ENCODE measurements around the gene CRYBG2. TPM values are rescaled to one million over a fixed set of nuclear protein-coding genes. Genes with fewer than 3 reads are reported as not detected.

CRYBG2 gene
- total and polyA plus RNA-seq, 2 of the 13 experiments (the other 11 are each of a cell fraction or from before 2014, with no cell fraction given) = 1.3 to 2.9 TPM

DNA sequence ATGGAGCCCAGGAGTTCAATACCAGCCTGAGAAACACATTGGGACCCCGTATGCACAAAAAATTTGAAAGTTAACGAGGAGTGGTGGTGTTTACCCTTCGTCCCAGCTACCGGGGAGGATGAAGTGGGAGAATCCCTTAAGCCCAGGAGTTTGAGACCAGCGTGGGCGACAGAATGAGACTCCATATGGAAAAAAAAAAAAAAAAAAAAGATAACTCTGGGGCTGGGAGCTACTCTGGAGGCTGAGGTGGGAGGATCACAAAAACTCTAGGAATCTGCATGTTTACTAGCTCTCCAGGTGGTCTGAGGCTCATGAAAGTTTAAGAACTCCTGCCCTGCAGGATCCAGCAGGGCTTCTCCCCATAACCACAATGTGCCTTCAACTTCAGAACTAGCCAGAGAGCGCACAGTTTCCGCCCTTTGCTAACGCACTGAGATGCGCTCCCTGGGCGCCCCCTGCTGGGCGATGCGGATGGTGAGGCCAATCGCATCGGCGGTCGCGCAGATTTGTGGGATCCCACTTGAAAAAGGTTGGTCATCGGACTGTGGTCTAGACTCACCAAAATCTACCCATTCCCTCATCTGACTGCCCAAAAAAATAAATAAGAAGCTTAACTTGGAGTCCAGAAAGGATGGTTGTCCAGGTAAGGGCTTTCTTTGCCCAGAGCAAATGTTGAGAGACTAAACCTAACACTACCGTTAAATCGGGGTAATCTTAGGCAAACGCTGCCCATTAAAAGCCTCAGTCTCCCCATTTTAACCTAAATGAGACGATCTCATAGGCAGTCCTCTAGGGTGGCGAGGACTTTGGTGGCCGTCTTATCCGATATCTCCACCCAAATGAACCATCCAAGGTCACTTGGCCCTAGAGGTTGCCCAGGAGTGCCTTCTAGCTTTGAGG, 9.9 kb upstream of the CRYBG2 start (continued):
- TF ChIP-seq, protein P1, sequence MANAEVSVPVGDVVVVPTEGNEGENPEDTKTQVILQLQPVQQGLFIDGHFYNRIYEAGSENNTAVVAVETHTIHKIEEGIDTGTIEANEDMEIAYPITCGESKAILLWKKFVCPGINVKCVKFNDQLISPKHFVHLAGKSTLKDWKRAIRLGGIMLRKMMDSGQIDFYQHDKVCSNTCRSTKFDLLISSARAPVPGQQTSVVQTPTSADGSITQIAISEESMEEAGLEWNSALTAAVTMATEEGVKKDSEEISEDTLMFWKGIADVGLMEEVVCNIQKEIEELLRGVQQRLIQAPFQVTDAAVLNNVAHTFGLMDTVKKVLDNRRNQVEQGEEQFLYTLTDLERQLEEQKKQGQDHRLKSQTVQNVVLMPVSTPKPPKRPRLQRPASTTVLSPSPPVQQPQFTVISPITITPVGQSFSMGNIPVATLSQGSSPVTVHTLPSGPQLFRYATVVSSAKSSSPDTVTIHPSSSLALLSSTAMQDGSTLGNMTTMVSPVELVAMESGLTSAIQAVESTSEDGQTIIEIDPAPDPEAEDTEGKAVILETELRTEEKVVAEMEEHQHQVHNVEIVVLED (CRISPR knock-in tag; IDR thresholded peaks at IDR 0.05; ENCODE audit: borderline replicate concordance) = no peak
- TF ChIP-seq, protein P2, sequence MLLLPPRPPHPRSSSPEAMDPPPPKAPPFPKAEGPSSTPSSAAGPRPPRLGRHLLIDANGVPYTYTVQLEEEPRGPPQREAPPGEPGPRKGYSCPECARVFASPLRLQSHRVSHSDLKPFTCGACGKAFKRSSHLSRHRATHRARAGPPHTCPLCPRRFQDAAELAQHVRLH (CRISPR knock-in tag; IDR thresholded peaks at IDR 0.05; ENCODE audit: borderline replicate concordance, low read depth) = peak; percentile 58; the same call in 1 of the 2 replicates
- TF ChIP-seq SRSF4 (IDR thresholded peaks at IDR 0.05; ENCODE audit: low read depth, low read length, poor library complexity, severe bottlenecking) (no peak), ZNF788 (CRISPR knock-in tag; IDR thresholded peaks at IDR 0.05; ENCODE audit: borderline replicate concordance) (peak; percentile 30; the same call in 1 of the 2 replicates), CBX5 (CRISPR knock-in tag; IDR thresholded peaks at IDR 0.05; ENCODE audit: borderline replicate concordance) (peak; percentile 39; the same call in 1 of the 2 replicates), RBM22 (optimal IDR thresholded peaks at IDR 0.05; ENCODE audit: low read length) (no peak), FOSL2 (CRISPR knock-in tag; IDR thresholded peaks at IDR 0.05) (peak; percentile 54), THAP11 (CRISPR knock-in tag; IDR thresholded peaks at IDR 0.05) (peak; percentile 41; the same call in 1 of the 2 replicates), ZNF501 (CRISPR knock-in tag; IDR thresholded peaks at IDR 0.05) (peak; percentile 56), SAP130 (CRISPR knock-in tag; IDR thresholded peaks at IDR 0.05; ENCODE audit: low read depth) (peak; percentile 42), SALL1 (CRISPR knock-in tag; IDR thresholded peaks at IDR 0.05) (peak; percentile 65; the same call in 1 of the 2 replicates), RXRB (CRISPR knock-in tag; IDR thresholded peaks at IDR 0.05; ENCODE audit: borderline replicate concordance) (peak; percentile 65; the same call in 1 of the 2 replicates), MAFG (CRISPR knock-in tag; IDR thresholded peaks at IDR 0.05) (no peak), ZNF331 (CRISPR knock-in tag; IDR thresholded peaks at IDR 0.05) (peak; percentile 52; the same call in 1 of the 2 replicates), KDM2A (CRISPR knock-in tag; IDR thresholded peaks at IDR 0.05; ENCODE audit: borderline replicate concordance, low read depth) (peak; percentile 87; the same call in 1 of the 2 replicates), KAT7 (CRISPR knock-in tag; IDR thresholded peaks at IDR 0.05; ENCODE audit: borderline replicate concordance) (no peak), RAD21 (CRISPR knock-in tag; IDR thresholded peaks at IDR 0.05) (peak; percentile 96), YY1 (IDR thresholded peaks at IDR 0.05; ENCODE audit: insufficient read depth, insufficient replicate concordance, low read depth, low read length) (peak; percentile 47)
- TF ChIP-seq, protein P3, sequence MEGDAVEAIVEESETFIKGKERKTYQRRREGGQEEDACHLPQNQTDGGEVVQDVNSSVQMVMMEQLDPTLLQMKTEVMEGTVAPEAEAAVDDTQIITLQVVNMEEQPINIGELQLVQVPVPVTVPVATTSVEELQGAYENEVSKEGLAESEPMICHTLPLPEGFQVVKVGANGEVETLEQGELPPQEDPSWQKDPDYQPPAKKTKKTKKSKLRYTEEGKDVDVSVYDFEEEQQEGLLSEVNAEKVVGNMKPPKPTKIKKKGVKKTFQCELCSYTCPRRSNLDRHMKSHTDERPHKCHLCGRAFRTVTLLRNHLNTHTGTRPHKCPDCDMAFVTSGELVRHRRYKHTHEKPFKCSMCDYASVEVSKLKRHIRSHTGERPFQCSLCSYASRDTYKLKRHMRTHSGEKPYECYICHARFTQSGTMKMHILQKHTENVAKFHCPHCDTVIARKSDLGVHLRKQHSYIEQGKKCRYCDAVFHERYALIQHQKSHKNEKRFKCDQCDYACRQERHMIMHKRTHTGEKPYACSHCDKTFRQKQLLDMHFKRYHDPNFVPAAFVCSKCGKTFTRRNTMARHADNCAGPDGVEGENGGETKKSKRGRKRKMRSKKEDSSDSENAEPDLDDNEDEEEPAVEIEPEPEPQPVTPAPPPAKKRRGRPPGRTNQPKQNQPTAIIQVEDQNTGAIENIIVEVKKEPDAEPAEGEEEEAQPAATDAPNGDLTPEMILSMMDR (CRISPR knock-in tag; IDR thresholded peaks at IDR 0.05) = peak; percentile 95
- TF ChIP-seq, protein P4, sequence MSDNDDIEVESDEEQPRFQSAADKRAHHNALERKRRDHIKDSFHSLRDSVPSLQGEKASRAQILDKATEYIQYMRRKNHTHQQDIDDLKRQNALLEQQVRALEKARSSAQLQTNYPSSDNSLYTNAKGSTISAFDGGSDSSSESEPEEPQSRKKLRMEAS (IDR thresholded peaks at IDR 0.05) = peak; percentile 26; the same call in 1 of the 2 replicates
- TF ChIP-seq, protein P5, sequence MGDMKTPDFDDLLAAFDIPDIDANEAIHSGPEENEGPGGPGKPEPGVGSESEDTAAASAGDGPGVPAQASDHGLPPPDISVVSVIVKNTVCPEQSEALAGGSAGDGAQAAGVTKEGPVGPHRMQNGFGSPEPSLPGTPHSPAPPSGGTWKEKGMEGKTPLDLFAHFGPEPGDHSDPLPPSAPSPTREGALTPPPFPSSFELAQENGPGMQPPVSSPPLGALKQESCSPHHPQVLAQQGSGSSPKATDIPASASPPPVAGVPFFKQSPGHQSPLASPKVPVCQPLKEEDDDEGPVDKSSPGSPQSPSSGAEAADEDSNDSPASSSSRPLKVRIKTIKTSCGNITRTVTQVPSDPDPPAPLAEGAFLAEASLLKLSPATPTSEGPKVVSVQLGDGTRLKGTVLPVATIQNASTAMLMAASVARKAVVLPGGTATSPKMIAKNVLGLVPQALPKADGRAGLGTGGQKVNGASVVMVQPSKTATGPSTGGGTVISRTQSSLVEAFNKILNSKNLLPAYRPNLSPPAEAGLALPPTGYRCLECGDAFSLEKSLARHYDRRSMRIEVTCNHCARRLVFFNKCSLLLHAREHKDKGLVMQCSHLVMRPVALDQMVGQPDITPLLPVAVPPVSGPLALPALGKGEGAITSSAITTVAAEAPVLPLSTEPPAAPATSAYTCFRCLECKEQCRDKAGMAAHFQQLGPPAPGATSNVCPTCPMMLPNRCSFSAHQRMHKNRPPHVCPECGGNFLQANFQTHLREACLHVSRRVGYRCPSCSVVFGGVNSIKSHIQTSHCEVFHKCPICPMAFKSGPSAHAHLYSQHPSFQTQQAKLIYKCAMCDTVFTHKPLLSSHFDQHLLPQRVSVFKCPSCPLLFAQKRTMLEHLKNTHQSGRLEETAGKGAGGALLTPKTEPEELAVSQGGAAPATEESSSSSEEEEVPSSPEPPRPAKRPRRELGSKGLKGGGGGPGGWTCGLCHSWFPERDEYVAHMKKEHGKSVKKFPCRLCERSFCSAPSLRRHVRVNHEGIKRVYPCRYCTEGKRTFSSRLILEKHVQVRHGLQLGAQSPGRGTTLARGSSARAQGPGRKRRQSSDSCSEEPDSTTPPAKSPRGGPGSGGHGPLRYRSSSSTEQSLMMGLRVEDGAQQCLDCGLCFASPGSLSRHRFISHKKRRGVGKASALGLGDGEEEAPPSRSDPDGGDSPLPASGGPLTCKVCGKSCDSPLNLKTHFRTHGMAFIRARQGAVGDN (CRISPR knock-in tag; IDR thresholded peaks at IDR 0.05) = peak; percentile 73
